Activated CD4-positive, alpha-beta T cell treated with anti-CD3 and anti-CD28 coated beads for 36 hours (primary cell): ENCODE results near the gene ADAMTSL3. TPM values are rescaled to one million over a fixed set of nuclear protein-coding genes. Genes with fewer than 3 reads are reported as not detected.

Experiments
- ATAC-seq: fragments of 200-7000 bp; cut with Tn5 transposase; one replicate; pipeline ENCODE4 v1.10.0; 2021; ENCODE audit warnings: mild to moderate bottlenecking, moderate library complexity
- CTCF ChIA-PET: fragments of 350-600 bp; sonication (Branson Sonifier 250); formaldehyde crosslinking; loops from one replicate; lab custom pipeline; 2021; ENCODE audit warnings: antibody characterized with exemption; lab: Charles Lee
- POLR2A ChIA-PET: fragments of 350-600 bp; sonication (Branson Sonifier 250); formaldehyde crosslinking; loops from one replicate; lab custom pipeline; 2021; ENCODE audit warnings: antibody characterized with exemption, inconsistent platforms; lab: Charles Lee
- DNase-seq: peaks from one replicate; pipeline ENCODE4 v3.0.0-alpha.2; 2020
- H3K27ac Mint-ChIP-seq: one replicate; pipeline ENCODE4 v1.8.0; 2021; ENCODE audit warnings: mixed read lengths
- H3K27me3 Mint-ChIP-seq: one replicate; pipeline ENCODE4 v1.8.0; 2021; ENCODE audit warnings: mixed read lengths
- H3K36me3 Mint-ChIP-seq: one replicate; pipeline ENCODE4 v1.8.0; 2021; ENCODE audit warnings: low read depth, mixed read lengths
- H3K4me1 Mint-ChIP-seq: one replicate; pipeline ENCODE4 v1.8.0; 2021; ENCODE audit warnings: mixed read lengths
- H3K4me3 Mint-ChIP-seq: one replicate; pipeline ENCODE4 v1.8.0; 2021; ENCODE audit warnings: mild to moderate bottlenecking, moderate library complexity, mixed read lengths
- H3K9me3 Mint-ChIP-seq: one replicate; pipeline ENCODE4 v1.8.0; 2021; ENCODE audit warnings: low read depth, mixed read lengths
- intact Hi-C, 2 experiments: fragments of 100-400 bp; cut with DNase I in 1 of 2; cut with micrococcal nuclease in 1 of 2; formaldehyde crosslinking; loops; one replicate each; pipeline versions ENCODE4 v1.14.2 to v1.15.1; 2022 to 2024; cut with DNase I, micrococcal nuclease
- total RNA-seq, 2 experiments: library from RNA; stranded (reverse); gene quantifications; one replicate each; pipeline ENCODE4 v1.2.3, GENCODE V29; 2021

ADAMTSL3 gene
- total RNA-seq, 2 experiments from 2014 or later = not detected

DNA sequence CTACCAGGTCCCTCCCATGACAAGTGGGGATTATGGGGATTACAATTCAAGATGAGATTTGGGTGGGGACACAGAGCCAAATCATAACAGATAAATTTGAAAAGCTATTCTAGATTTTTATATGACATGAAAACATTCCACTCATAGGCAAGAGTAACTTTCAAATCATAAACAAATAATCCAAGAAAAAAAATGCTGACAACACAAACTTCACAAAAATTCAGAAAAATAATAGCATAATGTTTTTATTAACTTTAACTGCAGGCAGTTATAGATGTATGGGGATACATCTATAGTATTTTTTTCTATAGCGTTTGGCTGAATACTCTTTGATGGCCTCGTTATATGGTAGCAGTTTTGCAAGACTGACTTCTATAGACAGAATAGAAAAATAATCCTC, 243.1 kb downstream of the ADAMTSL3 start:
- ChIA-PET POLR2A (no interaction called here), CTCF (no interaction called here)
- no peak overlapping the region for H3K4me3 Mint-ChIP-seq
- intact Hi-C loops = no loop called here
- ATAC-seq (no peak), DNase-seq (no peak)
- no peak overlapping the region for H3K27ac Mint-ChIP-seq
- H3K27me3 Mint-ChIP-seq = peaks cover 11% of the 10 kb centered on the region
- no peaks in the 10 kb centered on the region for H3K36me3 Mint-ChIP-seq
- H3K9me3 Mint-ChIP-seq = no peaks in the 10 kb centered on the region
- H3K4me1 Mint-ChIP-seq = no peaks in the 10 kb centered on the region

GRCh38 chr15:83898361-83898760, 244.4 kb downstream of the ADAMTSL3 start:
- no peak overlapping the region for H3K4me3 Mint-ChIP-seq
- intact Hi-C loops = no loop called here
- H3K4me1 Mint-ChIP-seq = no peaks in the 10 kb centered on the region
- POLR2A ChIA-PET = no interaction called here
- no peak overlapping the region for H3K27ac Mint-ChIP-seq
- DNase-seq = no peak
- ATAC-seq = no peak
- H3K36me3 Mint-ChIP-seq = no peaks in the 10 kb centered on the region
- CTCF ChIA-PET = no interaction called here
- H3K27me3 Mint-ChIP-seq = peaks cover 14% of the 10 kb centered on the region
- no peaks in the 10 kb centered on the region for H3K9me3 Mint-ChIP-seq

DNA sequence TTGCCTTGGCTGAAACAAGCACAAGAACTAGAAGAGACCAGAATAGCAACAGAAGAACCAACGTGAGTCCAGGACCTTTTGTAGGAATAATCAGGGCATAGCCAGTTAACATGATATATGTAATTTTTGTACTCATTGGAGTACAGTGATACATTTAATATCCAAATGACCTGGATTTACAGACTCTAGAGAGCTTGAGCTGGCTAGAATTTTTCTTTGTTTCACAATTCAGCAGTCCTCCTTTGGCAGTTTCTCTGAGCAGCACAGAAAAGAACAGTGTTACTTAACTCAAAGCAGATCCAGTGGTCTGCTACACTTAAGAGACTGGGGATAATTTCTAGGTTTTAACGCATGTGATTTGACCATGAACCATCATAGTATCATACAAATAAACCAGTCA, 245.7 kb downstream of the ADAMTSL3 start:
- CTCF ChIA-PET = interaction anchor here (0.6 kb wide), 1 partner anchor 144 kb away, joined by 3 read pairs; no protein-coding TSS in a partner anchor
- intact Hi-C loops = no loop called here
- DNase-seq (no peak), ATAC-seq (no peak)
- Mint-ChIP-seq H3K27ac (no peak overlapping the region), H3K36me3 (no peaks in the 10 kb centered on the region), H3K4me1 (no peaks in the 10 kb centered on the region), H3K27me3 (peaks cover 14% of the 10 kb centered on the region), H3K4me3 (no peak overlapping the region), H3K9me3 (no peaks in the 10 kb centered on the region)
- POLR2A ChIA-PET = no interaction called here

DNA sequence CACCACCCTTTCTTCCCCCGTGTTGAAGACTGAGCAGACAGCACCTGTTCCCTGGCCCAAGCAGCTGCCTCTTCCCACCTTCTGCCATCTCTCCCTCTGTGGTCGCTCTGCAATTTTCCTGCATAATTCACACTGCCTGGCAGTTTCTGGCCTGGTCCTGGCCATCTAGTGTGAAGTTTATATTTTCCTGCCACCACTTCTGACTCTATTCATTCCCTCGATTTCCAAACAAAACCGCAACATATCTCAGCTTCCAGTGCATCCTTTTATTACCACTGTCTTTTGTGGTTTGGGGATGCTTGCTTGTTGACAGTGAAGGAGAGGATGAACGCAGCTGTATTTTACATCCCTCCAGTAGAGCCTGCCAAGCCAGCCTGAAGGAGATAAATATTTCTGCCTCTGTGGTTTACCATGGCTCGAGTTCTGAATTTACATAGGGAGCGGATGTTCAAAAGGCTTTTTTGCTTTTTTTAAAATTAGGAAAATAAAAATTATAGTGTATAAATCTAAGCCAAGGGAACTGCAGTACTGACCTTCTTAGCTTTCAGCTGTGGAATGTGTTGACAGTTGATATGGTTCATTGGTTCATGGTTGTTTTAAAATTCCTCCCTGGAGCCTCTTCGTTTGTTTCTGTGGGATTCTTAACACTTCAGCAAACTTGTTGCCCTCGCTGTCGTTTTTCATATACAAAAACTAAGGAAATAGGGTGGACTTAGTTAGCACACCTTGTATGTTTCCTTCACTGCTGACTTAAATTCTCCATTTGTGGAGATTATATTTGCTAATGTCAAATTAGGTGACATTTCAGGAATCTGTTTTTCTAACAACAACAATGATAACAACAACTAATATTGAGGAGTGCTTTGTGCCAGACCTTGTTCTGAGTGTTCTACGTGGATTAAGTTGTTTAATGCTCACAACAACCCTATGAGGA, 250.5 kb downstream of the ADAMTSL3 start:
- Mint-ChIP-seq H3K4me3 (no peak overlapping the region), H3K4me1 (no peaks in the 10 kb centered on the region), H3K36me3 (no peaks in the 10 kb centered on the region), H3K27ac (no peak overlapping the region), H3K9me3 (peaks cover 4% of the 10 kb centered on the region), H3K27me3 (peaks cover 16% of the 10 kb centered on the region)
- POLR2A ChIA-PET = no interaction called here
- CTCF ChIA-PET = no interaction called here
- DNase-seq = no peak
- intact Hi-C loops = no loop called here
- no peak for ATAC-seq

GRCh38 chr15:83905556-83906273, 251.8 kb downstream of the ADAMTSL3 start:
- no peaks in the 10 kb centered on the region for H3K4me1 Mint-ChIP-seq
- H3K9me3 Mint-ChIP-seq = peaks cover 4% of the 10 kb centered on the region
- ChIA-PET CTCF (no interaction called here), POLR2A (no interaction called here)
- intact Hi-C loops = no loop called here
- DNase-seq (no peak), ATAC-seq (no peak)
- H3K27ac Mint-ChIP-seq = no peak overlapping the region
- no peaks in the 10 kb centered on the region for H3K36me3 Mint-ChIP-seq
- no peak overlapping the region for H3K4me3 Mint-ChIP-seq
- H3K27me3 Mint-ChIP-seq = peaks cover 14% of the 10 kb centered on the region

DNA sequence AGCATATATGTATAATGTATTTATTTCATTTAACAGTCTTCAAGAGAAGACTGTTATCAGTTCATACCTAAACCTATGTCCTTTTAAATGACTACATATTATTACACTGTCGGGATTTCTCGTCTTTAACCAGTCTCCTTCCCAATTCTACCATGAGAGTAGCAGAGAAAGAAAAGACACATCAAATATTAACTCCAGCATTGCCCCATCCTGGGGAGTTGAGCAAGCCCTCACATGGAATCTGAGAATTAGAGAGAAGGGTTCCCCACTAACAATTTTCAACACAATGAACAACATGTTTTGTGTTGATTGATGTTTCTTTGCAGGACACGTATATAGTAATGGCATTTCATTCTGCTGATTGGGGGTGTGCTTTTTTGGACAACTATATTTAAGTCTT, 257.4 kb downstream of the ADAMTSL3 start:
- ATAC-seq (no peak), DNase-seq (no peak)
- Mint-ChIP-seq H3K4me1 (no peaks in the 10 kb centered on the region), H3K9me3 (peaks cover 4% of the 10 kb centered on the region), H3K4me3 (no peak overlapping the region), H3K27ac (no peak overlapping the region), H3K36me3 (no peaks in the 10 kb centered on the region), H3K27me3 (peaks cover 7% of the 10 kb centered on the region)
- ChIA-PET CTCF (no interaction called here), POLR2A (no interaction called here)
- intact Hi-C loops = no loop called here

GRCh38 chr15:83912343-83912742, 258.4 kb downstream of the ADAMTSL3 start:
- no peaks in the 10 kb centered on the region for H3K4me1 Mint-ChIP-seq
- no peaks in the 10 kb centered on the region for H3K36me3 Mint-ChIP-seq
- DNase-seq (no peak), ATAC-seq (no peak)
- peaks cover 4% of the 10 kb centered on the region for H3K9me3 Mint-ChIP-seq
- CTCF ChIA-PET = interaction anchor here (0.7 kb wide), 1 partner anchor 72 kb away, joined by 4 read pairs; no protein-coding TSS in a partner anchor
- intact Hi-C loops = no loop called here
- H3K27ac Mint-ChIP-seq = no peak overlapping the region
- POLR2A ChIA-PET = no interaction called here
- H3K4me3 Mint-ChIP-seq = no peak overlapping the region
- peaks cover 7% of the 10 kb centered on the region for H3K27me3 Mint-ChIP-seq

DNA sequence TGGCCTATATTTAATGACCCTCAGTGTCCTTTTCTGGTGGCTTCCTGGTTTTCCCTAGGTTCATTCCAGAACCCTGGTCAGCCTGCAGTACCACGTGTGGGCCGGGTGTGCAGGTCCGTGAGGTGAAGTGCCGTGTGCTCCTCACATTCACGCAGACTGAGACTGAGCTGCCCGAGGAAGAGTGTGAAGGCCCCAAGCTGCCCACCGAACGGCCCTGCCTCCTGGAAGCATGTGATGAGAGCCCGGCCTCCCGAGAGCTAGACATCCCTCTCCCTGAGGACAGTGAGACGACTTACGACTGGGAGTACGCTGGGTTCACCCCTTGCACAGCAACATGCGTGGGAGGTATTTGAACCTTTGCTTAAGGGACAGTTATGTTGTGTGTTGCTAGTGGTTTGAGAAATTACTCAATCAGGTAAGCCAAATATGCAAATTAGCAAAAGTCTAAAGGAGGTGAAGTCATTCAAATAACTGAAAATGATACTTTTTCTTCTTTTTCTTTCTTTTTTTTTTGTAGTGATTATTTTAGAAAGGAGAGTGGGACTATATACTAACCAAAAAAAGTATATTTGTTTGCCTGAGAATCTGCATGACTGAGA, 259.2 kb downstream of the ADAMTSL3 start:
- no peak for DNase-seq
- no peak for ATAC-seq
- intact Hi-C loops = no loop called here
- POLR2A ChIA-PET = no interaction called here
- H3K9me3 Mint-ChIP-seq = peaks cover 4% of the 10 kb centered on the region
- no peak overlapping the region for H3K27ac Mint-ChIP-seq
- CTCF ChIA-PET = interaction anchor here (0.7 kb wide), 1 partner anchor 72 kb away, joined by 4 read pairs; no protein-coding TSS in a partner anchor
- peaks cover 7% of the 10 kb centered on the region for H3K27me3 Mint-ChIP-seq
- no peaks in the 10 kb centered on the region for H3K4me1 Mint-ChIP-seq
- no peak overlapping the region for H3K4me3 Mint-ChIP-seq
- no peaks in the 10 kb centered on the region for H3K36me3 Mint-ChIP-seq

DNA sequence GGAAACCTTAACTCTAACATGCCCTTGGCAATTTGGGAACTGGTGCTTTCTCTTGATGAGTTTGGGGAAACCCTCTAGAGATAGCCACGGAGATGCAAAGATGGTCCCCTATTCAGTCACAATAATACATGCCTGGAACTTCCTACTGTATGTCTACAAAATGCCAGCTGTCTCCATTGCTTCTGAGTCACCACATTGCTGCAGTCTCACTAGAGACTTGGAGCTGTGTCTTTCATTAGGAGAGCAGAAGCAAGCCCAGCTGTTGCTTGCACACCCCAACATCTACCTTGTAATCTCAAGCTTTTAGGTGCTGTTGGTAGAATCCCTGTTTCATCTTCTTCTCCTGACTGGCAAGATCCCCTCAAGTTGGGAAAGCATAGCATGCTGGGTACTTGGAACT, 261.0 kb downstream of the ADAMTSL3 start:
- ChIA-PET POLR2A (no interaction called here), CTCF (no interaction called here)
- intact Hi-C loops = no loop called here
- no peak overlapping the region for H3K4me3 Mint-ChIP-seq
- no peaks in the 10 kb centered on the region for H3K9me3 Mint-ChIP-seq
- peaks cover 12% of the 10 kb centered on the region for H3K4me1 Mint-ChIP-seq
- ATAC-seq (no peak), DNase-seq (no peak)
- H3K27ac Mint-ChIP-seq = no peak overlapping the region
- peaks cover 13% of the 10 kb centered on the region for H3K27me3 Mint-ChIP-seq
- no peaks in the 10 kb centered on the region for H3K36me3 Mint-ChIP-seq

GRCh38 chr15:83917432-83917831, 263.5 kb downstream of the ADAMTSL3 start:
- Mint-ChIP-seq H3K4me1 (peaks cover 14% of the 10 kb centered on the region), H3K27me3 (peaks cover 15% of the 10 kb centered on the region), H3K4me3 (no peak overlapping the region), H3K9me3 (no peaks in the 10 kb centered on the region), H3K27ac (no peak overlapping the region), H3K36me3 (no peaks in the 10 kb centered on the region)
- ChIA-PET POLR2A (no interaction called here), CTCF (no interaction called here)
- intact Hi-C loops = no loop called here
- ATAC-seq = no peak
- DNase-seq = no peak

DNA sequence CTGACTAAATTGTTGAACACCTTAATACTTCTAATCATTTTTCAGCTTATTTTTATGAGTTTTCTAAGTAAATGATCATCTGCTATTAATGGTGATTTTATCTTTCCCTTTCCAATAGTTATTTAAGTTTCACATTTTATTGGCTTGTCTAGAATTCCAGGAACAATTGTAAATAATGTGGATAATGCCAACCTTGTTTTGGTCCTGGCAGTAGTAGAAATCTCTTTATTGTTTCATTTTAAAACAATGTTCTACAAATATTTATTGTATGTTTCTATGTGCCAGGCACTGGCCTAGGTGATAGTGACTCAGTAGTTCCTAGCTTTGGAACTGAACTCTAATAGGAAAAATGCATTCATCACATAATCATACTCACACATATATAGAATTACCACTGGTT, 264.1 kb downstream of the ADAMTSL3 start:
- ATAC-seq = no peak
- CTCF ChIA-PET = no interaction called here
- peaks cover 13% of the 10 kb centered on the region for H3K27me3 Mint-ChIP-seq
- POLR2A ChIA-PET = no interaction called here
- intact Hi-C loops = no loop called here
- no peaks in the 10 kb centered on the region for H3K9me3 Mint-ChIP-seq
- H3K4me1 Mint-ChIP-seq = peaks cover 14% of the 10 kb centered on the region
- no peak overlapping the region for H3K4me3 Mint-ChIP-seq
- H3K27ac Mint-ChIP-seq = no peak overlapping the region
- no peak for DNase-seq
- H3K36me3 Mint-ChIP-seq = no peaks in the 10 kb centered on the region
